ENCODE measurements around the gene PRKG1. TPM values are rescaled to one million over a fixed set of nuclear protein-coding genes. Genes with fewer than 3 reads are reported as not detected.

The PRKG1 gene
- total and polyA plus RNA-seq, 2 experiments from 2014 or later, result 10.7 to 21.8 TPM

DNA sequence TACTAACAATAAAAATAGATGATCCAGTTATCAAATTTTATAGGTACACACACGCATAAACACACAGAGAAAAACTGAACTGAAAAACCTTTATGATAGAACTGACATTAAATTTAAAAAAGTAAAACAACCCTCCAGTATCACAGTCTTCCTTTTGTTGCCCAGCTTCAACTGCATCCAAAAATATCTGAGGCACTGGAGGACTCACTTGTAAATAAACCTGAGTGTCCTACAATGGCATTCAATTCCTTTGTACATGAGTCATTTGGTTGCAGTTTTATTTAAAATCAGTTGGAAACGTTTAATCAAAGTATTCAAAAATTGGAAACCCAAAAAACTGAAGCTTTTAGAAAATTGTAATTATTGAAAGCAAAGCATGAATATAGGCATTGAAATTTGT, 890.3 kb downstream of the PRKG1 start:
- no peaks in the 10 kb centered on the region for H3K9me2 ChIP-seq (ENCODE audit: insufficient read depth)
- no peaks in the 10 kb centered on the region for H3K27me3 ChIP-seq (replicated peaks; ENCODE audit: insufficient read depth)
- H4K20me1 ChIP-seq (ENCODE audit: insufficient read depth), result no peaks in the 10 kb centered on the region
- H3K27ac ChIP-seq, result no peak overlapping the region
- H3F3A ChIP-seq (ENCODE audit: insufficient read depth), result 0 out of 2 replicates have a peak, but pooled peaks cover 3% of the 10 kb centered on the region
- no peak for TF ChIP-seq EZH2phosphoT487 (IDR thresholded peaks at IDR 0.05; ENCODE audit: insufficient read depth, low read depth)
- no peak for TF ChIP-seq EZH2 (IDR thresholded peaks at IDR 0.05; ENCODE audit: insufficient read depth, poor library complexity, severe bottlenecking)
- peaks cover 13% of the 10 kb centered on the region for H3K4me1 ChIP-seq (ENCODE audit: insufficient read depth)
- 50 to 52% methylated on average over 2 of the region's 2 CpGs for WGBS, 2 experiments (ENCODE audit: low coverage in 1 of 2, low lambda C conversion rate in 2 of 2, missing lambda C conversion rate in 2 of 2)
- peak; percentile 56 for DNase-seq
- no peak overlapping the region for H3K4me3 ChIP-seq
- H3K9me3 ChIP-seq (ENCODE audit: low read depth), result no peaks in the 10 kb centered on the region
- no peaks in the 10 kb centered on the region for H3K36me3 ChIP-seq (ENCODE audit: low read depth)
- H3K79me2 ChIP-seq (ENCODE audit: insufficient read depth), result no peaks in the 10 kb centered on the region
- no peak overlapping the region for H2AFZ ChIP-seq
- H3K9ac ChIP-seq, result no peak overlapping the region
- H3K4me2 ChIP-seq (ENCODE audit: unreplicated experiment), result no peak overlapping the region
- in situ Hi-C loops (cut with MboI), result loop anchor here (25.0 kb wide), 1 partner anchor 902 kb away; the partner anchor contains the start of gene PRKG1

DNA sequence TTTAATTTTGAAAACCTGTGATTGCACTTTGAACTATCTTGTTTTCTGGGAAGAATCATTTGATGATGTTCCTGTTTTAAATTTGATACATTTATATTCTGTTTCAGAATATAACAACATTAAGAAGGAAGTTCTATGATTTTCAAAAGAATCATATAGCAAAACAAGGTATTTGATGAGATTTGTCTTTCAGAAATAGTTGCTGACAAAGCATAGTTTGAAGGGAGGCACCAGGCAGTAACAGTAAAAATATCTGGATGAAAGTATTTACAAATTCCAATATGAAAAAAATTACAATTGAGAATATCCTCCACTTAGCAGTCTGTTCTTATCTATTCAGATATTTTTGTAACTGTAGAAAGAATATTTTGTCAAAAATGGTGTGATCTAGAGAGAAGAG, 891.2 kb downstream of the PRKG1 start:
- H3K9ac ChIP-seq, result no peak overlapping the region
- H3K4me3 ChIP-seq, result no peak overlapping the region
- H2AFZ ChIP-seq, result no peak overlapping the region
- in situ Hi-C loops (cut with MboI), result loop anchor here (25.0 kb wide), 1 partner anchor 903 kb away; the partner anchor contains the start of gene PRKG1
- H3K4me1 ChIP-seq (ENCODE audit: insufficient read depth), result peaks cover 13% of the 10 kb centered on the region
- no peaks in the 10 kb centered on the region for H3K36me3 ChIP-seq (ENCODE audit: low read depth)
- H3K4me2 ChIP-seq (ENCODE audit: unreplicated experiment), result no peak overlapping the region
- H3K79me2 ChIP-seq (ENCODE audit: insufficient read depth), result no peaks in the 10 kb centered on the region
- no peak overlapping the region for H3K27ac ChIP-seq
- H4K20me1 ChIP-seq (ENCODE audit: insufficient read depth), result no peaks in the 10 kb centered on the region
- no peaks in the 10 kb centered on the region for H3K9me2 ChIP-seq (ENCODE audit: insufficient read depth)
- H3K9me3 ChIP-seq (ENCODE audit: low read depth), result no peaks in the 10 kb centered on the region
- no peak for DNase-seq
- H3F3A ChIP-seq (ENCODE audit: insufficient read depth), result 0 out of 2 replicates have a peak, but pooled peaks cover 3% of the 10 kb centered on the region
- H3K27me3 ChIP-seq (replicated peaks; ENCODE audit: insufficient read depth), result no peaks in the 10 kb centered on the region
- no peak for TF ChIP-seq EZH2 (IDR thresholded peaks at IDR 0.05; ENCODE audit: insufficient read depth, poor library complexity, severe bottlenecking)

GRCh38 chr10:51972733-51973346, 898.6 kb downstream of the PRKG1 start:
- no peaks in the 10 kb centered on the region for H3K27me3 ChIP-seq (replicated peaks; ENCODE audit: insufficient read depth)

GRCh38 chr10:51980752-51981151, 906.5 kb downstream of the PRKG1 start:
- Histone ChIP-seq H3K9ac (no peak overlapping the region), H4K20me1 (ENCODE audit: insufficient read depth) (no peaks in the 10 kb centered on the region), H2AFZ (no peak overlapping the region), H3K4me3 (no peak overlapping the region), H3K4me2 (ENCODE audit: unreplicated experiment) (no peak overlapping the region), H3K36me3 (ENCODE audit: low read depth) (no peaks in the 10 kb centered on the region), H3K4me1 (ENCODE audit: insufficient read depth) (no peaks in the 10 kb centered on the region), H3F3A (ENCODE audit: insufficient read depth) (no peaks in the 10 kb centered on the region), H3K27ac (no peak overlapping the region), H3K9me2 (ENCODE audit: insufficient read depth) (no peaks in the 10 kb centered on the region), H3K79me2 (ENCODE audit: insufficient read depth) (no peaks in the 10 kb centered on the region), H3K27me3 (replicated peaks; ENCODE audit: insufficient read depth) (no peaks in the 10 kb centered on the region), H3K9me3 (ENCODE audit: low read depth) (no peaks in the 10 kb centered on the region)
- DNase-seq, result no peak
- TF ChIP-seq EZH2 (IDR thresholded peaks at IDR 0.05; ENCODE audit: insufficient read depth, poor library complexity, severe bottlenecking), result no peak
- in situ Hi-C loops (cut with MboI), result no loop called here

More at GRCh38 chr10:51972733-51973346, 898.6 kb downstream of the PRKG1 start:
- Histone ChIP-seq H3F3A (ENCODE audit: insufficient read depth) (0 out of 2 replicates have a peak, but pooled peaks cover 5% of the 10 kb centered on the region), H2AFZ (no peak overlapping the region), H3K9ac (no peak overlapping the region), H3K4me2 (ENCODE audit: unreplicated experiment) (no peak overlapping the region), H3K36me3 (ENCODE audit: low read depth) (no peaks in the 10 kb centered on the region), H3K79me2 (ENCODE audit: insufficient read depth) (no peaks in the 10 kb centered on the region), H3K27ac (no peak overlapping the region), H3K9me3 (ENCODE audit: low read depth) (no peaks in the 10 kb centered on the region), H4K20me1 (ENCODE audit: insufficient read depth) (no peaks in the 10 kb centered on the region), H3K4me1 (ENCODE audit: insufficient read depth) (no peaks in the 10 kb centered on the region), H3K9me2 (ENCODE audit: insufficient read depth) (no peaks in the 10 kb centered on the region), H3K4me3 (no peak overlapping the region)
- in situ Hi-C loops (cut with MboI), result loop anchor here (25.0 kb wide), 1 partner anchor 911 kb away; the partner anchor contains the start of gene PRKG1
- 90 to 96% methylated on average over 3 of the region's 3 CpGs for WGBS, 2 experiments (ENCODE audit: low coverage in 1 of 2, low lambda C conversion rate in 2 of 2, missing lambda C conversion rate in 2 of 2)
- no peak for DNase-seq
- TF ChIP-seq EZH2 (IDR thresholded peaks at IDR 0.05; ENCODE audit: insufficient read depth, poor library complexity, severe bottlenecking), result no peak
- no peak for TF ChIP-seq EZH2phosphoT487 (IDR thresholded peaks at IDR 0.05; ENCODE audit: insufficient read depth, low read depth)

- H4K20me1 ChIP-seq (ENCODE audit: insufficient read depth), result no peaks in the 10 kb centered on the region
- no peak overlapping the region for H3K4me2 ChIP-seq (ENCODE audit: unreplicated experiment)
- no peaks in the 10 kb centered on the region for H3F3A ChIP-seq (ENCODE audit: insufficient read depth)
- no peak overlapping the region for H3K4me3 ChIP-seq
- in situ Hi-C loops (cut with MboI), result no loop called here
- no peak for DNase-seq
- WGBS, 2 experiments (ENCODE audit: low coverage in 1 of 2, low lambda C conversion rate in 2 of 2, missing lambda C conversion rate in 2 of 2), result 37 to 48% methylated on average over 1 of the region's 1 CpG
- H3K27me3 ChIP-seq (replicated peaks; ENCODE audit: insufficient read depth), result no peaks in the 10 kb centered on the region
- no peaks in the 10 kb centered on the region for H3K36me3 ChIP-seq (ENCODE audit: low read depth)
- H3K27ac ChIP-seq, result no peak overlapping the region
- H2AFZ ChIP-seq, result no peak overlapping the region
- TF ChIP-seq EZH2 (IDR thresholded peaks at IDR 0.05; ENCODE audit: insufficient read depth, poor library complexity, severe bottlenecking) (no peak), EZH2phosphoT487 (IDR thresholded peaks at IDR 0.05; ENCODE audit: insufficient read depth, low read depth) (no peak)
- no peaks in the 10 kb centered on the region for H3K79me2 ChIP-seq (ENCODE audit: insufficient read depth)
- no peaks in the 10 kb centered on the region for H3K4me1 ChIP-seq (ENCODE audit: insufficient read depth)
- no peaks in the 10 kb centered on the region for H3K9me2 ChIP-seq (ENCODE audit: insufficient read depth)
- H3K9ac ChIP-seq, result no peak overlapping the region
- no peaks in the 10 kb centered on the region for H3K9me3 ChIP-seq (ENCODE audit: low read depth)
Measured at GRCh38 chr10:51981731-51982130, 907.4 kb downstream of the PRKG1 start.

Measured in GM23248 (cell line).